H1 (cell line): ENCODE results near the gene MRPS6. TPM values are rescaled to one million over a fixed set of nuclear protein-coding genes. Genes with fewer than 3 reads are reported as not detected.
A peak's percentile ranks its signal among the peaks of the same experiment; 100 is the strongest.

Experiments used
- BACH1 ChIP-seq: IDR thresholded peaks from 2 replicates; pipeline ENCODE4 v1.6.1; 2012; ENCODE audit warnings: low read length, improper control_type of control experiment
- CBX5 ChIP-seq: fragments of 300-800, 300-1000 bp; sonication (generic); IDR thresholded peaks from 2 replicates; pipeline ENCODE4 v1.7.1; 2016; ENCODE audit warnings: antibody characterized with exemption, low read length, low read depth
- CHD2 ChIP-seq: IDR thresholded peaks from 2 replicates; pipeline ENCODE4 v1.6.1; 2012; ENCODE audit warnings: low read length, improper control_type of control experiment
- GTF2F1 ChIP-seq: IDR thresholded peaks from 2 replicates; pipeline ENCODE4 v1.6.1; 2012; ENCODE audit warnings: low read depth, low read length, improper control_type of control experiment, borderline replicate concordance
- JUND ChIP-seq: IDR thresholded peaks from 2 replicates; pipeline ENCODE4 v1.6.1; 2011; ENCODE audit warnings: mild to moderate bottlenecking, improper control_type of control experiment, low read length
- MAFK ChIP-seq: IDR thresholded peaks from 2 replicates; pipeline ENCODE4 v1.6.1; 2012; ENCODE audit warnings: low read depth, mild to moderate bottlenecking, improper control_type of control experiment, low read length
- PHF8 ChIP-seq: fragments of 200-600 bp; sonication (generic); conservative IDR thresholded peaks from 2 replicates; pipeline ENCODE4 v1.7.1; 2012; ENCODE audit warnings: low read depth, mild to moderate bottlenecking, inconsistent platforms, low read length, moderate library complexity
- POLR2A ChIP-seq, 2 experiments: IDR thresholded peaks; 1 replicate in 1 of 2; 2 replicates in 1 of 2; pipeline ENCODE4 v1.6.1; 2011; ENCODE audit warnings: low read depth in 2 of 2, low read length in 2 of 2, mild to moderate bottlenecking in 2 of 2; ENCODE audit errors: control extremely low read depth in 1 of 2
- POLR2AphosphoS5 ChIP-seq: IDR thresholded peaks from 2 replicates; pipeline ENCODE4 v1.6.1; 2011; ENCODE audit warnings: low read depth, low read length
- POU5F1 ChIP-seq: IDR thresholded peaks from 2 replicates; pipeline ENCODE4 v1.6.1; 2011; ENCODE audit warnings: low read depth, mild to moderate bottlenecking, low read length, moderate library complexity
- RXRA ChIP-seq: IDR thresholded peaks from 2 replicates; pipeline ENCODE4 v1.6.1; 2011; ENCODE audit warnings: low read depth, mild to moderate bottlenecking, low read length, moderate library complexity; ENCODE audit not compliant: insufficient read depth
- SAP30 ChIP-seq: fragments of 300-600 bp; sonication (generic); IDR thresholded peaks from 2 replicates; pipeline ENCODE4 v1.7.1; 2012; ENCODE audit warnings: low read length, moderate library complexity, mild to moderate bottlenecking, inconsistent platforms; ENCODE audit not compliant: insufficient read depth, insufficient replicate concordance
- SIN3A ChIP-seq, 2 experiments: IDR thresholded peaks in 1 of 2; conservative IDR thresholded peaks in 1 of 2; 2 replicates each; pipeline ENCODE4 v1.6.1; 2011 to 2012; ENCODE audit warnings: low read length in 2 of 2, improper control_type of control experiment in 1 of 2, low read depth in 1 of 2, mild to moderate bottlenecking in 1 of 2
- SP2 ChIP-seq: IDR thresholded peaks from 2 replicates; pipeline ENCODE4 v1.6.1; 2012; ENCODE audit warnings: mild to moderate bottlenecking, low read length, inconsistent platforms
- TBP ChIP-seq: IDR thresholded peaks from 2 replicates; pipeline ENCODE4 v1.6.1; 2011; ENCODE audit warnings: low read depth, low read length, improper control_type of control experiment
- TEAD4 ChIP-seq: IDR thresholded peaks from 2 replicates; pipeline ENCODE4 v1.6.1; 2012; ENCODE audit warnings: low read depth, low read length, inconsistent platforms, mixed read lengths
- YY1 ChIP-seq: IDR thresholded peaks from 2 replicates; pipeline ENCODE4 v1.6.1; 2011; ENCODE audit warnings: low read depth, mild to moderate bottlenecking, low read length
- polyA plus RNA-seq, 7 experiments: library from polyadenylated mRNA; depleted of rRNA in 3 of 7; stranded (reverse) in 5 of 7; unstranded in 2 of 7; fragments of >200 nt in 5 of 7; fragments of 200-250 nt in 2 of 7; gene quantifications; 1 replicate in 5 of 7; 2 replicates in 1 of 7; 4 replicates in 1 of 7; pipeline versions ENCODE4 v1.2.1 to v1.2.3, GENCODE V29; 2011 to 2013; ENCODE audit warnings: missing spikeins in 2 of 7, mixed read lengths in 2 of 7
- total RNA-seq: library from RNA; stranded (reverse); fragmentation: NEBNext Ultra II Directional; extraction: Animal tissue kit (Norgen Biotek cat#: 25700); gene quantifications from 2 replicates; pipeline ENCODE4 v1.2.1, GENCODE V29; 2021
- TF ChIP-seq, protein P1 (sequence below): IDR thresholded peaks from 2 replicates; pipeline ENCODE4 v1.6.1; 2011; ENCODE audit warnings: low read length, improper control_type of control experiment

The MRPS6 gene
- total and polyA plus RNA-seq, 2 of the 8 experiments (the other 6 are each of a cell fraction or from before 2014, with no cell fraction given), result 62.7 to 156 TPM

DNA sequence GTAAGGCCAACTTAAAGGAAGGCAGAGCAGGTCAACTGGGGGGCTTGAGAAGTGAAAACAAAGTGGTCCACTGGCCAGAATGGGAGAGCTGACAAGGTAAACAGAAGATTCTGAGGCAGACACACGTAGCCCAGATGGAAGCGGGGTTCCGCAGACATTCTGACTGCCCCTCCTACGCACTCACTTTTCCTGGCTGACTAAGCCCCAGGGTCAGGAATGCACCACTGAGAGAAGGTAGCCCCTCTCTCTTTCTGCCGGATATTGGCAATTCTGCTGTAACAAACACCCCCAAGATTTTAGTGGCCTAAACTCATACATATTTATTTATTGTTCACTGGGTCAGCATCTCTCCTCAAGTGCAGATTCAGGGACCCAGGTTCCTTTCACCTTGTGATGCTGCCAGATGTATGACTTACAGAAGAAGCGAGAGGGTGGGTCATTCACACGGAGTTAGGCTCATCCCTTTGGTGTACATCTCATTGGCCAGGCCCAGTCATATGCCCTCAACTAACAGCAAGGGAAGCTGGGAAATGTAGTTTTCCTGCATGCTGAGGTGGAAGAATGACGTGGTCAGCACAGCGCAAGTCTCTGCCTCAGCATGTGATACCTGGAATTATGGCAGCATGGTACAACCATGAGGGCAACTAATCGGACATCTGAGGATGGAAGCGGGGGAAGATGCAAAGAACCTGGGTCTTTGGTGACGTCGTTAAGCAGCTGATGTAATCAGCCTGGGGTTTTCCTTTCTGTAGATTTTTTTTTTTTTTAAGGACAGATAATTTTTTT lies 43.4 kb upstream of the MRPS6 start (continued):
- TF ChIP-seq TBP, result no peak
- no peak for TF ChIP-seq SP2
- peak; percentile 76 for TF ChIP-seq CHD2
- TF ChIP-seq SAP30, result no peak
- TF ChIP-seq POU5F1, result no peak
- TF ChIP-seq POLR2A (IDR thresholded peaks at IDR 0.05; ENCODE audit: control extremely low read depth in 1 of 2, low read depth in 2 of 2, low read length in 2 of 2), result no peak
- TF ChIP-seq JUND, result 0 out of 2 replicates have a peak, but pooled peaks have one; percentile 31
- no peak for TF ChIP-seq TEAD4
- no peak for TF ChIP-seq RXRA
- no peak for TF ChIP-seq GTF2F1
- TF ChIP-seq CBX5, result no peak
- TF ChIP-seq PHF8, result no peak
- TF ChIP-seq MAFK, result no peak
- no peak for TF ChIP-seq BACH1
- TF ChIP-seq, protein P1, sequence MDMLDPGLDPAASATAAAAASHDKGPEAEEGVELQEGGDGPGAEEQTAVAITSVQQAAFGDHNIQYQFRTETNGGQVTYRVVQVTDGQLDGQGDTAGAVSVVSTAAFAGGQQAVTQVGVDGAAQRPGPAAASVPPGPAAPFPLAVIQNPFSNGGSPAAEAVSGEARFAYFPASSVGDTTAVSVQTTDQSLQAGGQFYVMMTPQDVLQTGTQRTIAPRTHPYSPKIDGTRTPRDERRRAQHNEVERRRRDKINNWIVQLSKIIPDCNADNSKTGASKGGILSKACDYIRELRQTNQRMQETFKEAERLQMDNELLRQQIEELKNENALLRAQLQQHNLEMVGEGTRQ, result peak; percentile 97
- TF ChIP-seq POLR2AphosphoS5, result no peak
- TF ChIP-seq SIN3A (conservative IDR thresholded peaks at IDR 0.05 in 1 of 2, IDR thresholded peaks at IDR 0.05 in 1 of 2; ENCODE audit: low read depth in 1 of 2, low read length in 2 of 2), result no peak
- no peak for TF ChIP-seq YY1
